ENCODE data around the gene GPM6B. TPM values are rescaled to one million over a fixed set of nuclear protein-coding genes. Genes with fewer than 3 reads are reported as not detected.

Gene GPM6B, protein sequence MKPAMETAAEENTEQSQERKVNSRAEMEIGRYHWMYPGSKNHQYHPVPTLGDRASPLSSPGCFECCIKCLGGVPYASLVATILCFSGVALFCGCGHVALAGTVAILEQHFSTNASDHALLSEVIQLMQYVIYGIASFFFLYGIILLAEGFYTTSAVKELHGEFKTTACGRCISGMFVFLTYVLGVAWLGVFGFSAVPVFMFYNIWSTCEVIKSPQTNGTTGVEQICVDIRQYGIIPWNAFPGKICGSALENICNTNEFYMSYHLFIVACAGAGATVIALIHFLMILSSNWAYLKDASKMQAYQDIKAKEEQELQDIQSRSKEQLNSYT
- 205 and 225 TPM in 2 replicates for total RNA-seq (2014; rRNA removed; shearing (Covaris generic))

DNA sequence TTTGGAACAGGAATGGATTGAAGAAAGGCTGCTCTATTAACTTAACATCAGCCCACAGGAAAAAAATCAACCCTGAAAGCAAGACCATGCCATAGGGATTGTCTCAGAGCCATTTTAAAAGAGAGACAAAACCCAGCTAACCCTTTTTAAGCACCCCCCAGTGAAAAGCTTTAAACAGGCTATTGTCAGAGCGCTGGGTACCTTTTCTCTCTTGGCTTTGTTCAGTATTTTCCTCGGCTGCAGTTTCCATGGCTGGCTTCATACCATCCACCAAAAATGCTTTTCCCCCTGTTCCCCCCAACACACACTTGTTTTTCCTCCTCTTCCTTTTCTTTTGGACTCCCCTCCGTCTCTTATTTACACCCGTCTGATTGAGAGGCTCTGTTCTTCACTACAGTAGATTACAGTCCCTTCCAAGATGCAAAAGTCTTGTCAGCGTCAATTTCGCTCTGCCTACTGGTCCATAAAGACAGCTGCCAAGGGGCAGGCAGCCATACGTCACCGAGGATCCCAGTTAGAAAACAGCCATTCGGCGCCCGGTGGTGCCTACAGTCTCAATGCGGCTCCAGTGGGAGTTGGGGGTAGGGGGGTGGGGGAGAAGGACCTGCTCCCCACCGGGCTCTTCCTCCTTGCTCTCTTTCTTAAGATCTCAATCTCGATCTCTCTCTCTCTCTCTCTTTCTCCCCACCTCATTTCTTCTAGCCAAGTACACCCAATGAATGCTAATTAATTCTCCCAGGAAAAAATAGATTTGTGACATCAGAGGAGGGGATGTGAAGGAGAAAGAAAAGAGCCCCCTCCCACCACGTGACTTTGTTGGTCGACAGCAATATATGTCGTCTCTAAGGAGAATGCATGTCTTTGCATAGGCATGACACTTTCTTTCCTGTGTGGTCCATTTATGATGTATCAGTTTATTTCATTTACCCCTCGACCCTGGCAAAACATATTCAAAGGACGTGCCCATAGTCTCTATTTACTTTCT is at the start of gene GPM6B:
Gene GPM6B (minus strand): TSS at position 451 of the 985 bp plus-strand sequence. CDS start 189 bp downstream, at position 262.
- peak; percentile 52 for DNase-seq
- no peaks in the 10 kb centered on the region for H3K27me3 ChIP-seq (ENCODE audit: control insufficient read depth, insufficient read depth, low read length)
- no peak within 1 kb of the TSS for H3K4me3 ChIP-seq (ENCODE audit: insufficient read depth, low read depth, low read length)
- H3K36me3 ChIP-seq (replicated peaks; ENCODE audit: control insufficient read depth, insufficient read depth, low read length): no peaks in the 10 kb centered on the region

DNA sequence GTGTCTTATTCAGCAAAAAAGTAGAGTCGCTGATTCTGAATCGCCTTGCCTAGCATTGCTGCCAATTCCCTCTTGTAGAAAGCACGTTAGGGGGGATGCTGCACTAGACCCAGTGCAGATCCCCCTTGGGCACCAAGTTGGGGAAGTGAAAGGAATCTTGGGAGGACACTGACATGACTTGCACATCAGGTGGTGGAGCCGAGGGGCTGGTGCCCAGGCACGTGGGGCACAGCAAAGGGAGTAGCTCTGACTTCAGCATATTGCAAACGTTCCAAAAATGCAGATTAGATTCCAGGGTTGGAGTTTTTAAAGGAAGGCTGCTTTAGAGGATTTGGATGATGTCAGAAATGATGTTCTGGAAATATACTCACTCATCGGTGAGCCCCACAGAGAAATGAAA is 47.4 kb upstream of the GPM6B start:
- H3K36me3 ChIP-seq (replicated peaks; ENCODE audit: control insufficient read depth, insufficient read depth, low read length): no peaks in the 10 kb centered on the region
- no peak for DNase-seq
- no peaks in the 10 kb centered on the region for H3K27me3 ChIP-seq (ENCODE audit: control insufficient read depth, insufficient read depth, low read length)
- H3K4me3 ChIP-seq (ENCODE audit: insufficient read depth, low read depth, low read length): no peak overlapping the region

DNA sequence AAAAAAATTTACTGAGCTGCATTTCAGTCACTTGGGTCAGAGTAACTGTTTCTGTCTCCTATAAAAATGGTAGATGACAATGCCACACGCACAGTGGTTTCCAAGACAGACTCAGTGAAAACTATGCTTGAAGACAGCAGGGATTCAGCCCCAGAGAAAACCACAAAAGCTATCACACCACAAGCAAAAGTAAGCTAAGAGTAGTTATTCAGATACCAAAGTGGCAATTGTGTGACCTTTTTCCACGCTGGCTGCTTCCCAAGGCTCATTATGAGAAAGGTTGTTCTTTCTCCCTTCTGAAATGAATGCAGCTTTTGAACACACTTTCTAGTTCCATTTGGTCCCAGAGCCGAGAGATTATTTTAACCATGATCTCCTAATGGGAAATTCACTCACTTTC is 46.4 kb upstream of the GPM6B start:
- H3K4me3 ChIP-seq (ENCODE audit: insufficient read depth, low read depth, low read length): no peak overlapping the region
- no peaks in the 10 kb centered on the region for H3K27me3 ChIP-seq (ENCODE audit: control insufficient read depth, insufficient read depth, low read length)
- no peaks in the 10 kb centered on the region for H3K36me3 ChIP-seq (replicated peaks; ENCODE audit: control insufficient read depth, insufficient read depth, low read length)
- DNase-seq: no peak

DNA sequence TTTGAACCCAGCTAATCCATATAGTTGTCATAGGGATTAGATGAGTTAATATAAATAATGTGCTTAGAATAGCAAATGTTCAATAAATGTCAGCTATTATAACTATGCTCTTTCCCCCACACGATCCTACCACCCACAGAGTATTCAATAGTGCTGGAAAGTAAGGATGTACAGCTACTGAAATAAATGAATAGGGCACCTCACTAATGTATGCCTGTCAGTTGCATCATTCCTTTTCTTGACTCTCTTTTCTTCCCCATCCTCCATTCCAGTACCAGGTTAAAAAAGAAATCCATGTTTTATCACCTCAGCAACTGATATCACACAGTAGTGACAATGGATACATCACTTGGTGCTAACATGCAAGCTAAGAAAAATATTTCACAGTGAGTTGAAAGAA is 42.8 kb upstream of the GPM6B start:
- Histone ChIP-seq H3K36me3 (replicated peaks; ENCODE audit: control insufficient read depth, insufficient read depth, low read length) (no peaks in the 10 kb centered on the region), H3K4me3 (ENCODE audit: insufficient read depth, low read depth, low read length) (no peak overlapping the region), H3K27me3 (ENCODE audit: control insufficient read depth, insufficient read depth, low read length) (no peaks in the 10 kb centered on the region)
- DNase-seq: no peak

DNA sequence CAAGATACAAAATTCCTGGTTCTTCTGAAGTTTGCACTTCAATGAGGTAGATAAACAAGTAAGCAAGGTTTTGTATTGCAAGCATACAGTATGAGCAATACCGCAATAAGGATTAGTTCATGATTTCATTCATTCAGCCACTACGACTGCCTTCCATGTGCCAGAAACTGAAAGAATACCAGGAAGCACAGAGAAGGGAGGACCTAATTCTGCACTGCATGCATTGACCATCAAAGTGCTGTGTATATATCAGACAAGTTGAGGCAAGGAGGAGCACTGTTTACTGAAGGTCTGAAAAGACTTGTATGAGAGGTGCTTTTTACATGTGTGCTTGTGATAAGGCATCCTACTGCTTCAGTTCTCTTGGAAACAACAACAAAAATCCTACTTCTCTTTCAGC is 40.9 kb upstream of the GPM6B start:
- no peak for DNase-seq
- H3K36me3 ChIP-seq (replicated peaks; ENCODE audit: control insufficient read depth, insufficient read depth, low read length): no peaks in the 10 kb centered on the region

DNA sequence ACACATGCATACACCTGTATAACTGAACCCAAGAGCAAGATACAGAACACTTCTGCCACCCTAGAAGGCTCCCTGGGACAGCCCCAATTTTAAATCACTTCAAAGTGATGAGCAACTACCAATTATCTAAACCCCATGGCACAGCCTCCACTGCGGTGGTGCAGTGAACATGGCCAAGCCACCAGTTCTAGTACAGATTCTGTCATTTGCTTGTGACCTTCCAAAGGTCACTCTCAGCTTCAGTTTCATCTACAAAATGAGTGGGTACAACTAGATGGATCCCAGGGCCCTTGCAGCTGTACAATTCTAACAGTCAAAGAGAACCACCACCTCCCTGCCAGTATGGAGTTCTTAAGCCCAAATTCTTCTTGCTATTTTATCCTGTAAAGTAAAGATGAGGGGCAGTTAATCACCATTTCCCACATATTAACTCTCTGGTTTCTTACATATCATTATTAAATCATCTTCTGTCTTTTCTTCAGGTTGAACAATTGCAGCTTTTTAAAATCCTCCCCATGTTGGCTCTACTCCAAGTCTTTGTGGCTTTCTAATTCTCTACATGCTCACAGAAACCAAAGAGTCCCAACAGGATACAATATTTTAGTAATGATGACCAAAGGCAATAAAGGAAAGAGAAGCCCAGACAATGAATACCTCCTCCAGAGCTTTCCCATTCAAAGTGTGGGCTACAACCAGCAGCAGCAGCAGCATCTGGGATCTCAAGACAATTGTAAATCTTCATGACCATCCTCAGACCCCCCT is 39.0 kb upstream of the GPM6B start:
- no peaks in the 10 kb centered on the region for H3K36me3 ChIP-seq (replicated peaks; ENCODE audit: control insufficient read depth, insufficient read depth, low read length)
- H3K4me3 ChIP-seq (ENCODE audit: insufficient read depth, low read depth, low read length): no peak overlapping the region

More for the DNA sequence above, 40.9 kb upstream of the GPM6B start:
- Histone ChIP-seq H3K4me3 (ENCODE audit: insufficient read depth, low read depth, low read length) (no peak overlapping the region), H3K27me3 (ENCODE audit: control insufficient read depth, insufficient read depth, low read length) (no peaks in the 10 kb centered on the region)

DNA sequence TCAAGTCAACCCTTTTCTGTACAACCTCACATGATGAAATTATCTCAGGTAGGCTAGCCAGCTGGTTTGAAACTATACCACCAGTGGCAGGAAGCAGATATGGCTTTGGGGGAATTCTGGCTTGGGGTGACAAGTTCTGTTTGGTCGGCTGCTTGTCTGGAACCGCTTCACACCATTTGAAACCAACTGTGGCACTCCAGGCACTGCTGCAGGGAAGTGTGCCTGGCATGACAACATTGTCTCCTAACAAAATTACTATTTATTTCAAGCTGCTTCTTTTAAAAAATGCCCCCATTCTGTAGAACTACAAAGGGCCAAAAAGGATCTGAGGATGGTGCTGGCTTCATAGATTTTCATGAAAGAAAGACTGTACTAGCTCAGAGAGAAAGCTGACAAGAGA is 37.1 kb upstream of the GPM6B start:
- Histone ChIP-seq H3K27me3 (ENCODE audit: control insufficient read depth, insufficient read depth, low read length) (no peaks in the 10 kb centered on the region), H3K4me3 (ENCODE audit: insufficient read depth, low read depth, low read length) (no peak overlapping the region), H3K36me3 (replicated peaks; ENCODE audit: control insufficient read depth, insufficient read depth, low read length) (no peaks in the 10 kb centered on the region)
- no peak for DNase-seq

More for the DNA sequence above, 39.0 kb upstream of the GPM6B start:
- H3K27me3 ChIP-seq (ENCODE audit: control insufficient read depth, insufficient read depth, low read length): no peaks in the 10 kb centered on the region
- no peak for DNase-seq

DNA sequence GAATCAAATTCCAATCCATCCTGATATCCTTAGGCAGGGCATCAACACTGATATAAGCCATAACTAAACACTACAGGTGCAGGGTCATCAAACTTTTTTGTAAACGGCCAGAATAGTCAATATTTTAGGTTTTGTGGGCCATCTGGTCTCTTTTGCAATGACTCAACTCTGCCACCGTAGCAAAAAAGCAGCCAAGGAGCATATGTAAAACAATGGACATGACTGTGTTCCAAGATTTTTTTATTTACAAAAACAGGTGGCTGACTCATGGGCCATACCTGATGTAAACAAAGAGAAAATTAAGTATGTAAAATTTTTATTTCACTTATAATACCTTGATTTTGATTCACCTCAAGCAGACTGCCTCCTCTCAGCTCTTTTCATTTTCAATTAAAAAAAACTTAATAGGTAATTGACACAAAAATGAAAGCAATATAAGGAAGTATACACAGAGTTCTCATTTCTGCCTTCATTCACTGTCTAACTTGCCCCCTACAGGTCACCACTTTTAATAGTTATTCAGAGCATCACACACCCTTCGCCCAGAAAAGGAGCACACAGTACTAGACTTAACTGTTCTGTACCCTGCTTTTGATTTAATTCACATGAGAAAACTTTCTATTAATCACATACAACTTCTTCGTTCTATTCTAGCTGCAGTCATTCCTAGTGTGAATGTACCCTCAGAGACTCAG is 35.3 kb upstream of the GPM6B start:
- no peak for DNase-seq
- H3K36me3 ChIP-seq (replicated peaks; ENCODE audit: control insufficient read depth, insufficient read depth, low read length): no peaks in the 10 kb centered on the region
- no peak overlapping the region for H3K4me3 ChIP-seq (ENCODE audit: insufficient read depth, low read depth, low read length)
- H3K27me3 ChIP-seq (ENCODE audit: control insufficient read depth, insufficient read depth, low read length): no peaks in the 10 kb centered on the region

DNA sequence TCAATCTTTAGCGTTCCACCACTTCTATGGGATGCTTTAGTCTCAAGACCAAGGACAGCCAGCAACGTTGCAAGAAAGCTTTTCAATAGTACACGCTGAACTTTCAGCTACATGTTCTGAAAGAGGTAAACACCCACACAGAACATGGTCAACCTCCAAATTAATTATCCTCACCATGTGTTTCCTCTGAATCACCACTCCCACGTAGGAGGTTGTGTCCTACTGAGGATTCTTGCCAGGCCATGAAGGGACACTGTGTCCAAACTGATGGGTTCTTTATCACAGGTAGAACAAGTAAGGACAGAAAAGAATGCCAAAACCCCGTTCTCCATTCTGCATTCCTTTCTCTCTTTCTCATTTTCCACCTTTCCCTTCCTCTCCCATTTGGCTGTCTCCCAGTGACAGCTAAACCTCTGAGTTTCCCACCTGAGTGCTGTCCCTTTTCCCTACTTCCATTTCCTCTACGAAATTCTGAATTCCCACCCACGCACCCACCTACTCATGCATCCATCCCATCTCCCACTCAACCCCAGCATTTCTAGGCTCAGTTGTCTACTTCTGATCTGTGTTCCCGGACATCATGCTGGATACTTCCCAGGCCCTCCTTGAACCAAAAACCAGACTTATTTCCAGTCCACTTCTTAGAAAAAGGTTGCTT is 29.0 kb upstream of the GPM6B start:
- no peaks in the 10 kb centered on the region for H3K27me3 ChIP-seq (ENCODE audit: control insufficient read depth, insufficient read depth, low read length)
- no peaks in the 10 kb centered on the region for H3K36me3 ChIP-seq (replicated peaks; ENCODE audit: control insufficient read depth, insufficient read depth, low read length)
- no peak for DNase-seq
- H3K4me3 ChIP-seq (ENCODE audit: insufficient read depth, low read depth, low read length): no peak overlapping the region

DNA sequence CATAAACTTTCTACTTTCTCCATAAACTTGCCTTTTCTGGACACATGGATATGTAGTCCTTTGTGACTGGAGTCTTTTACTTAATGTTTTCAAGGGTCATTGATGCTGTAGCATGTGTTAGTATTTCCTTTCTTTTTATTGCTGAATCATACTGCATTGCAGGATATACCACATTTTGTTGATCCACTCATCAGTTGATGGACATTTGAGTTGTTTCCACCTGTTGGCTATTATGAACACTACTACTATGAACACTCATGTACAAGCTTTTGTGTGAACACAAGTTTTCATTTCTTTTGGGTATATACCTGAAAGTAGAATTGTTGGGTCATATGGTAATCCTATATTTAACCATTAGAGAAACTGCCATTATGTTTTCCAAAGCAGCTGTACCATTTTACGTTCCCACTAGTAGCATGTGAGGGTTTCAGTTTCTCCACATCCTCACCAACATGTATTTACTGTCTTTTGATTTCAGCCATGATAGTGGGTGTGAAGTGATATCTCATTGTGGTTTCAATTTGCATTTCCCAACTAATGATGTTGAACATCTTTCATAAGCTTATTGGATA is 26.3 kb upstream of the GPM6B start:
- no peak for DNase-seq
- Histone ChIP-seq H3K27me3 (ENCODE audit: control insufficient read depth, insufficient read depth, low read length) (no peaks in the 10 kb centered on the region), H3K36me3 (replicated peaks; ENCODE audit: control insufficient read depth, insufficient read depth, low read length) (no peaks in the 10 kb centered on the region), H3K4me3 (ENCODE audit: insufficient read depth, low read depth, low read length) (no peak overlapping the region)

DNA sequence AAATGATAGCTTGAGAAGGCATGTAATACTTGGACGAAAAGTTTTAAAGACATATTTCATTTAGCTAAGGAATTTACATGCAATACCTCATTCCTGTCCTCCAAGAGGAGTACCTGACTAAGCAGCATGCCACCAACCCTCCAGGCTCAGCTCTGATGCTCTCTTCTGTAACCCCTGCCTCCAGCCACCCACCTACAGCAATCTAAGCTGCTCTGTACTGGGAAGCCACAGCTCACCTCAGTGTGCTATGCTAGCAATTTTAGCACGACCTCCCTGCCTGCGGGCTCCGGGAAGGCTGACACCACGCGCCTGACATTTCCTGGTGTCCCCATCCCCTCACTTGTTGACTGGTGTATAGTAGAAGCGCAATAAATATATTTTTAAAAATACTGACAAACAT is 23.2 kb upstream of the GPM6B start:
- Histone ChIP-seq H3K36me3 (replicated peaks; ENCODE audit: control insufficient read depth, insufficient read depth, low read length) (no peaks in the 10 kb centered on the region), H3K4me3 (ENCODE audit: insufficient read depth, low read depth, low read length) (no peak overlapping the region), H3K27me3 (ENCODE audit: control insufficient read depth, insufficient read depth, low read length) (no peaks in the 10 kb centered on the region)
- DNase-seq: no peak

DNA sequence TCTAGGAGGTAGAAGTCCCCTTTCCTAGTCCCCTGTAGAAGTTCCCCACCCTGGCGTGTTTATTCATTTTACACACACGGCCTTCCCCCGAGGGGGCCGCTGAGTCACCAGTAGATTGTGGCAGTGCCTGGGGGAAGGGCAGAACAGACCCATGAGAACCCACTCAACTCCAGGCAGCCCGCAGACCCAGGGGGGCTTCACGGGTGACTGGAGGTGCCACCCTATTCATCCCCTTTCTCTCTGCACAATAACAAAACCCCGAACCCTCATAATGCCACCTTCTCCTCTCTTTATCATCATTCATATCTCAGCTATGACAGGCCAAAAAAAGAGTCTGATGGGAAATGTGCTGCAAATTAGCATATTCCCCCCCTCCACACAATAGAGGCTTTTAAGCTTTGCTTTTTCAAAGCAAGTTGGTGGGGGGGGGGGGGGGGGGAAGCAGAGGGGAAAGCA is 20.4 kb upstream of the GPM6B start:
- Histone ChIP-seq H3K27me3 (ENCODE audit: control insufficient read depth, insufficient read depth, low read length) (no peaks in the 10 kb centered on the region), H3K36me3 (replicated peaks; ENCODE audit: control insufficient read depth, insufficient read depth, low read length) (no peaks in the 10 kb centered on the region), H3K4me3 (ENCODE audit: insufficient read depth, low read depth, low read length) (no peak overlapping the region)
- DNase-seq: peak; percentile 50

DNA sequence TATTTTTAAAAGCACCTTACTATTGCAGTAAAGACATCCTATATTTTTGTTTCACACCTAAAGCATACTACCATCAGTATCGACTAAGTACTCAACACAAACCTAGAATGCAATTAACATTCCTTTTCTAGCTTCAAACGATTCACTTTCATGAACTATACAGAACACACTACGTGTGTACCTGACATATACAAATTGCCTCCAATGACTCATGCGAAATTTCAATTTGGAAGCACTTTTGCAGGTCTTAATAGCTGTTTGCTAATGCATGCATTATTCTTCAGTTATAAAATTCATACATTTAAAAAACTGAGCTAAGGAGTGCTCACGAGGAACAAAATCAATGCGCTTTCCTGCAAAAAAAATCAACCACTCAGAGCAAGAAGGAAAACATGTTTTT is 19.7 kb upstream of the GPM6B start:
- H3K4me3 ChIP-seq (ENCODE audit: insufficient read depth, low read depth, low read length): no peak overlapping the region
- no peaks in the 10 kb centered on the region for H3K27me3 ChIP-seq (ENCODE audit: control insufficient read depth, insufficient read depth, low read length)
- no peak for DNase-seq
- no peaks in the 10 kb centered on the region for H3K36me3 ChIP-seq (replicated peaks; ENCODE audit: control insufficient read depth, insufficient read depth, low read length)
